HG02798 (cell line): ENCODE data around the gene PCBP3.
"Not testable (repeated sequence)": the region's sequence is repeated elsewhere in the genome, so short reads cannot be mapped to it uniquely, and the experiment has no call there.

ENCODE experiments used
- ATAC-seq: cut with Tn5 transposase; IDR thresholded peaks from one replicate; pipeline ENCODE4 v1.9.1; 2021; ENCODE audit warnings: mild to moderate bottlenecking; ENCODE audit not compliant: unreplicated experiment, poor library complexity

Gene PCBP3

DNA sequence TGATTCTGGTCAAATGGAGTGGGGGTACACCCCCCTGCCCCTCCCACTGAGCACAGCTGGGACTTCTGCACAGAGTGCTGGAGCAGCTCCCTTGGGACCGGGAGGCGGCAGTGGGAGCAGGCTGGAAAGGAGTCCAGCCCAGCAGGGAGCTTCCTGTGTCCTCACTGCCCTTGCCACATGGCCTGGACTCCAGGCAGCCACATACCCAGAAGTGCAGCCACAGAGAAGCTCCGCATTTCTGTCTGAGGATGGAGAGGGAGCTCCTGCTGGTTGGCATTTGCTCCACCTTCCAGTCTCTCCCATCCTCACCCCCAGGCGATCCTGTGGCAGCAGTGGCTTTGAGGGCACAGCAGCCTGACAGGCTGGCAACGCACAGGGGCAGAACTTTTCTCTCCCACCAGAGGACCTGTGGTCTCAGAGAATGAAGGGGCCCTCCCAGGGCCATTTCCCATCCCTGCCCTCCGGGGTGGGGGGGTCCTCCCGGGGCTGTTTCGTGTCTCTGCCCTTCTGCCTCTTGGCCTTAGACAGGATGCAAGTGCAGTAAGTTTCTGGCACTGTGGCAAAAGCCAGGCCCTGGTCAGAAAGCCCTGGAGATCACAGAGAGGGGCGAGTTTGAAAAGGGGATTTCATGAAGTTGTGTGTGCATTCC, 234.4 kb downstream of the PCBP3 start:
- ATAC-seq: no peak

DNA sequence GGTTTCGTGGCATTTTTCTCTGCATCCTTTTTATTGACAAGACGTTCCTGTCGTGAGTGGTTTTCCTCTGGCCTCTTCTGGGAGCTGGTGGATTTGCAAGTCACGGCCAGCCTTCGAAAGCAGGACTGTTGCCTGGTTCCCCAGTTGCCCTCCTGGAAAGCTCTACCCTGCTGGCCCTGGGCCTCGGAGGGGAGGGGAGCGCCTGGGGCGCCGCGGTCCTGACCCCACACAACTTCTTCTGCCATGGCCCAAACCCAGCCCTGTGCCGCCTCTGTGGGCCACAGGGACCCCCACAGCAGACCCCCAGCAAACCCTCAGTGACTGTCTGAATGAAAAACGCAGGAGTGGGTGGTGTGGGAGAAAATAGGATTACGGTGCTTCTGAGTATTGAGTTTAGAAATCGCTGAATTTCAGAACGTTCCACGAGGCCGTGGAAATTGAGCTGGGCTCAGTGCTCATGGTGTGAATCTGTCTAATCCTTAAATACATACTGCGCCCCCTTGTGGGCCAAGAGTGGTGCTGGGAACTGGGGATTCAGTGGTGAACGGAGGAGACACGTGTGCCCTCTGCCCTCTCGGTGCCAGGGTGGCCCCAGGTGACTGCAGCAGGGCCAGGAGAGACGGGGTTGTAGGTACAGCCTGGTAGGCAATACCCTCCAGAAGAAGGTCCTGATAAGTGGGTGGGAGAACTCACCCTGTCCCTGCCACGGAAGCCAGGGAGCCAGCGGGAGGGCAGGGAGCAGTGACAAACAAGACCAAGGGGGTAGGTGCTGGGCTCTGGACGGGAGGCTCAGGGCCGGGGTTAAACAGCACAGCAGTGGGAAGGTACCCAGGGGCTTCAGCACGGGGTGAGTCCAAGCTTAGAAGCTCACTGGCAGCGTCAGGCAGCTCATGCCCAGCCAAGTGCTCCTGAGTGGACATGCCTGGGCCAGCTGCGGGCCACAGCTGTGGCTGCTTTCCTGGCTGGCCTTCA, 236.9 kb downstream of the PCBP3 start:
- no peak for ATAC-seq

- ATAC-seq: no peak
These were observed 239.1 kb downstream of the PCBP3 start for GRCh38 chr21:45882645-45883044.

DNA sequence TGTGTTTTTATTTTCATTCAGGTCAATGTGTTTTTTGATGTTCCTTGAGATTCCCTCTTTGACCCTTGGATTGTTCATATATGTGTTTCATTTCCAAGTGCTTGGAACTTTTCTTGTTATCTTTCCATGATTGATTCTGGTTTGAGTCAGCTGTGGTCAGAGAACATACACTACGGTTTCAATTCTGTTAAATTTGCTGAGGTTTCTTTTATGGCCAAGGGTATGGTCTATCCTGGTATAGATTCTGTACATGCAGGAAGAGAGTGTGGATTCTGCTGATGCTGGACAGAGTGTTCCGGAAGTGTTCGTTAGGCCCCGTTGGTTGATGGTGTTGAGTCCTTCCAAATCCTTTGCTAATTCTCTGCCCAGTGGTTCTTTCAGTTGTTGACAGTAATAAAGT, 239.6 kb downstream of the PCBP3 start:
- ATAC-seq: no peak

DNA sequence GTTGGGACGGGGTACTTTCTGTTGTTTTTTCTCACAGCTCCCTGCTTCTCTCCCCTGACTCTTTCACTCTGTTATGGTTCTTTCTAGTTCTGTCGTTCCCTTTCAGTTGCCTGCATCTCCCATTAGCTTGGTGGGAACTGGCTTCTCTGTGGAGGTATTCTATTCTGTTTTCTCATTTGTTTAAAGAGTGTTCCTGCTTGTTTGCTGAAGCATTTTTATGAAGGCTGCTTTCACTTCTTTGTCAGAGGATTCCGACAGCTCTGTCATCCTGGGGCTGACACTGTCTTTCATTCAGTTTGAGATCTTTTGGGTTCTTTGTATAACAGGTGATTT, 242.0 kb downstream of the PCBP3 start:
- no peak for ATAC-seq

GRCh38 chr21:45885930-45886601, 242.5 kb downstream of the PCBP3 start:
- ATAC-seq: not testable (repeated sequence)

GRCh38 chr21:45886610-45887026, 243.1 kb downstream of the PCBP3 start:
- ATAC-seq: no peak

DNA sequence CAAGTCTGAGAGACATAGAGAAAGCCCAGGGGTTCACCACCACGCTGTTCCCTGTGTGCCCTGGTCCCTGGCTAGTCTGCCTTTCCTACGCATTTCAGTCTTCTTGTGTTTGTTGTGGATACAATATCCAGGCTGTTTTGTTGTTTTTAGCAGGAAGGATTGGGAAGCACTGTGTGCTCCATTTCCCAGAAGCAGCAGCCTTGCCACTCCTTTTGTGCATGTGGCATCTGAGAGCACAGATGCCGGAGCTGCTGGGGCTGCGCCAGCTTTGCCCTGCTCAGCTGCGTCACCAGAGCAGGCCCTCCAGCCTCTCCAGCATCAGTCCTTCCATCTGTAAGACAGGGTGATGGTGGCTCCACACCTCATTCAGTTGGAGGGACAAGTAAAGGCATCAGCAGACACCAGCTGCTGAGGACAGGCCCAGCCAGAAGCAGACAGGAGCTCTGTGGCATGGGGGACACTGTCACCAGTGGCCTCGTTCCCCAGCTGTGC, 243.6 kb downstream of the PCBP3 start:
- no peak for ATAC-seq

GRCh38 chr21:45887788-45888187, 244.3 kb downstream of the PCBP3 start:
- ATAC-seq: no peak

- ATAC-seq: no peak
These were observed 245.0 kb downstream of the PCBP3 start for GRCh38 chr21:45888386-45889009.

DNA sequence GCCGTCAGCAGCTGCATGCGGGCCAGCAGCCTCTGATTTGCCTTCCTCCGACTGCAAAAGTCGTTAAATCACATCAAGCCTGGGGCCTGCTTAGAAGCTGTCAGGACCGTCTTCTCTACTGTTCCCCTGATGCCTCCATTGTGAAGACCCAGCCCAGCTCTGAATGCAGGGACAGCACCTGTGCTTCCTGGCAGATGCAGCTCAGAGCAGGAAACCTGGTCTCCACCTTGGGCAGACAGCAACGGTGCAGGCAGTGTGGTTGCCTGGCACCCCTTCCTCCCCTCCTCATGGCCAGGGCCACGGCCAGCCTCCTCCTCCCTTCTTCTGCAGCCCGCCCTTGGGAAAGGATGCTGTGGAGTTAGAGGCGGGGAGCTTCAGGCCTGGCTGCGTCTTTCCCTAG, 245.7 kb downstream of the PCBP3 start:
- ATAC-seq: no peak

DNA sequence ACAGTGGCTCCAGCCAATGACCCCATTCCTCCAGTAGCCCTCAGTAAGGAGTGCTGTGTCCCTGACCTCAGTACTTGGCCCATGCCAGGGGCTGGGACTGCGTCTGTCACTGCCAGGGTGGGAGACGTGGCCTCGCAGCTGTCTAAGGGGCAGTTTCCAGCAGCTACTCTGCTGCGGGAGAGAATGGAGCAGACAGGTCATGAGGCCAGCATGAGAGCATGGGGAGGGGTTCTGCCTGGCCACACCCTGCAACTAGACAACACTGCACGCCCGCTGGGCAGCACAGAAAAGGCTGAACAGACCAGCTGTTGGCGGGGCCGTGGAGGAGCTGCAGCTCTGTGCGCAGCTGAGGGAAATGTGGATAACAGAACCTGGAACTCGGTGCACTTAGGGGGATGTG, 246.4 kb downstream of the PCBP3 start:
- no peak for ATAC-seq

DNA sequence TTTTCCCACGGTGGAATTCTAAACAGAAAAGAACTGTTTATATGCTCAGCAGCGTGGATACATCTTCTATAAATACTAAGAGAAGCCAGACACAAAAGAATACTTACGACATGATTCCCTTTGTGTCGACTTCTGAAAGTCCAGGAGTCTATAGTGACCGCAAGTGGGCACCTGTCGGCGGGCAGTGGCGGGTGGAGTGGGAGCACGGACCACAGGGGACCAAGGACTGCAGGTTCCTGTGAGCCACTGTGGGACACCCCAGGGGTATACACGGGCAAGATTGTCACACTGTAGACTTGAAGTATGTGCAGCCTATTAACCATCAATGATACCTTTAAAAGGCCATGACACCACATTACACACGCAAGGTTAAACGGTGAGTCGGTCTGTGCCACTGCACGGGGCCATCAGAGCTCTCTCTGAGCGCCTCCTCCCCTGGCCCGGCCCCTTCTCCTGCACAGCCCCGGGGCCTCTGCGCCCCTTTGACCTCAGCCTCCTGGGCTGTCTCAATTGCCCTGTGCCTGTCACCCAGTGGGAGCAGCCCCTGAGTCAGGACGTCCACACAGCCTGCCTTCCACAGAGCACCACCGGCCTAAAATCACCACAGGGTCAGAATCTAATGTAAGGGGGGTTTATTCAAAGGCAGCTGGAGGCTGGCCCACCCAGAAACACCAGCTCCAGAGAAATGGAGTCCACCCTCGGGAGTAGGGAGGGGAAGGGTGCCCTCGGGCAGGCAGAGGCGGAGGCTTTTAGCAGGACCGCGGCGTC, 248.0 kb downstream of the PCBP3 start:
- no peak for ATAC-seq

DNA sequence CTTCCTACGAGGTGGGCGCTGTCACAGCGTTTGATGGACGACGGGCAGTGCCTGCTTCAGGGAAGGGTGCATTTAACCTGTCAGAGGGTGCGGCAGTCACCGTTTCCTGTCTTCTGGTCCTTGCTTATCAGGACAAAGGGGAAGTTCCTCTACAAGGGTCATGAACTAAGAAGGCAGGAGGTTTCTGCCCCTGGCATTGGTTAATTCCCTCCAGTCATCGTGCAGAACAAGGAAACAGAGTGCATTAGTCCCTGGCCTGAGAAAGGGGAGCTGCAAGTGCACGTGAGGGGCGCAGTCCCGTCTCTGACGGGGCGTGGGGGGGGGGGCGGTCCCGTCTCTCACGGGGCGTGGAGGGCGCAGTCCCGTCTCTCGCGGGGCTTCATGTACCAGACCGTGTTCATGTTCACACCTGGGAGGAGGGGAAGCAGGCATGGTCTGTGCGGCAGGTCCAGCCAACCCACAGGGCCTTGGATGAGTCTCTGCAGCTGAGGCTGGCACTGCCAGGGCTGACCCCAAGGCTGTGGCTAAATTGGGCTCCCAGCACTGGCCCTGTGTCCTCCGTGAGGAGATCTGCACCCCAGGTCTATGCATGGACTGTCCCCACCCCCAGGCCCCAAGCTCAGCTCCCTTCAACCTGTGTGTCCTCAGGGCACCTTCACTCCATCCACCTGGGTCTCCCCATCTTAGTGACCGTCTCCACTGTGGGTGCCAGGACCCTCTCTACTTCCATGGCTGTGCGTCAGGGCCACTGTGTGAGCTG, 248.8 kb downstream of the PCBP3 start:
- no peak for ATAC-seq

GRCh38 chr21:45892916-45893739, 249.6 kb downstream of the PCBP3 start:
- no peak for ATAC-seq

GRCh38 chr21:45893740-45894449, 250.4 kb downstream of the PCBP3 start:
- no peak for ATAC-seq

- ATAC-seq: no peak
These were observed 250.9 kb downstream of the PCBP3 start for GRCh38 chr21:45894450-45894825.
